Body of pancreas (tissue), 4 donors: ENCODE results near the gene TAS2R50.

Source experiments
- POLR2A ChIP-seq, 3 donors: fragments of 450-650 bp; IDR thresholded peaks; one replicate each; pipeline ENCODE4 v1.6.1; 2016; ENCODE audit warnings: antibody characterized with exemption in 3 of 3, mild to moderate bottlenecking in 2 of 3
- TF ChIP-seq, protein P1 (sequence below), 7 experiments: fragments of 450-650 bp in 4 of 7; fragments of 200-600 bp in 3 of 7; sonication (generic) in 3 of 7; IDR thresholded peaks; one replicate each; pipeline ENCODE4 v1.5.1; 2016 to 2019; ENCODE audit warnings: antibody characterized with exemption in 7 of 7

DNA sequence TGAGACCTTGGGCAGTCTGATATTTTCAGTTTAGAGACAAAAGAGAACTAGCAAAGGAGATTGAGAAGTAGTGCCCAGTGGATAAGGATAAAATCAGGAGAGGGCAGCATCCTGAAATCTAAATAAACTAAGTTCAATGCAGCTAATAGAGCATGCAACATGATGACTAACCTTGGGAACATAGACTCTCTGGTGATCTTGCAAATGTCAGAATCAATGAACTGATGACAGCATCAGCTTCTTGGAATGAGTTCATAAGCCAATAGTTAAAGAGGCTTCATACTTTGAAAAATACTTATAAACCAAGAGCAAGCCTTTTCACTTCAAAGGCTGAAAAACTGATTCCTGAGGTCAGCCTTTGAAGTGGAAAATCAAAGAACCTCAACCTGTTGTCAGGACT is 27.5 kb upstream of the TAS2R50 start:
- TF ChIP-seq, protein P1, sequence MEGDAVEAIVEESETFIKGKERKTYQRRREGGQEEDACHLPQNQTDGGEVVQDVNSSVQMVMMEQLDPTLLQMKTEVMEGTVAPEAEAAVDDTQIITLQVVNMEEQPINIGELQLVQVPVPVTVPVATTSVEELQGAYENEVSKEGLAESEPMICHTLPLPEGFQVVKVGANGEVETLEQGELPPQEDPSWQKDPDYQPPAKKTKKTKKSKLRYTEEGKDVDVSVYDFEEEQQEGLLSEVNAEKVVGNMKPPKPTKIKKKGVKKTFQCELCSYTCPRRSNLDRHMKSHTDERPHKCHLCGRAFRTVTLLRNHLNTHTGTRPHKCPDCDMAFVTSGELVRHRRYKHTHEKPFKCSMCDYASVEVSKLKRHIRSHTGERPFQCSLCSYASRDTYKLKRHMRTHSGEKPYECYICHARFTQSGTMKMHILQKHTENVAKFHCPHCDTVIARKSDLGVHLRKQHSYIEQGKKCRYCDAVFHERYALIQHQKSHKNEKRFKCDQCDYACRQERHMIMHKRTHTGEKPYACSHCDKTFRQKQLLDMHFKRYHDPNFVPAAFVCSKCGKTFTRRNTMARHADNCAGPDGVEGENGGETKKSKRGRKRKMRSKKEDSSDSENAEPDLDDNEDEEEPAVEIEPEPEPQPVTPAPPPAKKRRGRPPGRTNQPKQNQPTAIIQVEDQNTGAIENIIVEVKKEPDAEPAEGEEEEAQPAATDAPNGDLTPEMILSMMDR (IDR thresholded peaks at IDR 0.05) = no peak
- no peak for TF ChIP-seq POLR2A (IDR thresholded peaks at IDR 0.05)
